HG03196 (cell line): ENCODE results near the gene FYB1.

ENCODE experiments used
- ATAC-seq: cut with Tn5 transposase; IDR thresholded peaks from one replicate; pipeline ENCODE4 v1.9.1; 2021; ENCODE audit not compliant: unreplicated experiment

The FYB1 gene

GRCh38 chr5:39206630-39207321, 12.6 kb downstream of the FYB1 start:
- ATAC-seq = no peak

GRCh38 chr5:39205550-39205949, 13.8 kb downstream of the FYB1 start:
- no peak for ATAC-seq

- ATAC-seq = no peak
These were observed 15.4 kb downstream of the FYB1 start for GRCh38 chr5:39203951-39204350.

- ATAC-seq = no peak
These were observed 16.0 kb downstream of the FYB1 start for GRCh38 chr5:39203275-39203922.

- ATAC-seq = no peak
These were observed 16.6 kb downstream of the FYB1 start for GRCh38 chr5:39202597-39203274.

- ATAC-seq = no peak
These were observed 17.4 kb downstream of the FYB1 start for GRCh38 chr5:39201781-39202596.

GRCh38 chr5:39201160-39201780, 18.1 kb downstream of the FYB1 start:
- no peak for ATAC-seq

GRCh38 chr5:39200081-39200480, 19.3 kb downstream of the FYB1 start:
- ATAC-seq = no peak

- no peak for ATAC-seq
These were observed 20.0 kb downstream of the FYB1 start for GRCh38 chr5:39199335-39199734.

- ATAC-seq = no peak
These were observed 21.2 kb downstream of the FYB1 start for GRCh38 chr5:39198127-39198526.

GRCh38 chr5:39197556-39197955, 21.8 kb downstream of the FYB1 start:
- no peak for ATAC-seq

GRCh38 chr5:39195198-39195826, 24.1 kb downstream of the FYB1 start:
- ATAC-seq = no peak

- no peak for ATAC-seq
These were observed 24.8 kb downstream of the FYB1 start for GRCh38 chr5:39194466-39195136.

GRCh38 chr5:39193553-39194465, 25.6 kb downstream of the FYB1 start:
- no peak for ATAC-seq

- no peak for ATAC-seq
These were observed 26.8 kb downstream of the FYB1 start for GRCh38 chr5:39192450-39193160.

GRCh38 chr5:39191216-39191615, 28.1 kb downstream of the FYB1 start:
- ATAC-seq = no peak

- ATAC-seq = no peak
These were observed 28.9 kb downstream of the FYB1 start for GRCh38 chr5:39190311-39191102.
